Neural crest cell (in vitro differentiated cells): ENCODE data around the gene GUCD1. TPM values are rescaled to one million over a fixed set of nuclear protein-coding genes. Genes with fewer than 3 reads are reported as not detected.

Source experiments
- DNase-seq: peaks from one replicate; pipeline ENCODE4 v3.0.0; 2021; ENCODE audit warnings: low read depth, mixed read lengths, low spot score
- H3K27ac Mint-ChIP-seq: one replicate; pipeline ENCODE4 v1.8.0; 2021; ENCODE audit warnings: mild to moderate bottlenecking, mixed read lengths; ENCODE audit not compliant: unreplicated experiment
- H3K27me3 Mint-ChIP-seq: 2 replicates; pipeline ENCODE4 v1.8.0; 2021; ENCODE audit warnings: low read depth, mild to moderate bottlenecking, mixed read lengths
- H3K36me3 Mint-ChIP-seq: 2 replicates; pipeline ENCODE4 v1.8.0; 2021; ENCODE audit warnings: low read depth, mild to moderate bottlenecking, mixed read lengths
- H3K4me1 Mint-ChIP-seq: 2 replicates; pipeline ENCODE4 v1.8.0; 2021; ENCODE audit warnings: mixed read lengths
- H3K4me3 Mint-ChIP-seq: one replicate; pipeline ENCODE4 v1.8.0; 2021; ENCODE audit warnings: mild to moderate bottlenecking, mixed read lengths
- H3K9me3 Mint-ChIP-seq: 2 replicates; pipeline ENCODE4 v1.8.0; 2021; ENCODE audit warnings: mixed read lengths
- total RNA-seq: library from RNA; stranded (reverse); gene quantifications from 2 replicates; pipeline ENCODE4 v1.2.1, GENCODE V29; 2021
- TF ChIP-seq, protein P1 (sequence below): fragments of 200-600 bp; sonication (generic); conservative IDR thresholded peaks from 2 replicates; pipeline ENCODE4 v1.5.0; 2021; ENCODE audit warnings: antibody characterized with exemption, mild to moderate bottlenecking

The GUCD1 gene
- total RNA-seq, 1 donor from 2014 or later, result 94.9 TPM

GRCh38 chr22:24529898-24530297 lies 25.0 kb downstream of the GUCD1 start:
- Mint-ChIP-seq H3K4me3 (no peak overlapping the region), H3K27ac (no peak overlapping the region), H3K27me3 (peaks cover 3% of the 10 kb centered on the region), H3K4me1 (peaks cover 6% of the 10 kb centered on the region), H3K36me3 (no peaks in the 10 kb centered on the region), H3K9me3 (no peaks in the 10 kb centered on the region)
- no peak for DNase-seq
- TF ChIP-seq, protein P1, sequence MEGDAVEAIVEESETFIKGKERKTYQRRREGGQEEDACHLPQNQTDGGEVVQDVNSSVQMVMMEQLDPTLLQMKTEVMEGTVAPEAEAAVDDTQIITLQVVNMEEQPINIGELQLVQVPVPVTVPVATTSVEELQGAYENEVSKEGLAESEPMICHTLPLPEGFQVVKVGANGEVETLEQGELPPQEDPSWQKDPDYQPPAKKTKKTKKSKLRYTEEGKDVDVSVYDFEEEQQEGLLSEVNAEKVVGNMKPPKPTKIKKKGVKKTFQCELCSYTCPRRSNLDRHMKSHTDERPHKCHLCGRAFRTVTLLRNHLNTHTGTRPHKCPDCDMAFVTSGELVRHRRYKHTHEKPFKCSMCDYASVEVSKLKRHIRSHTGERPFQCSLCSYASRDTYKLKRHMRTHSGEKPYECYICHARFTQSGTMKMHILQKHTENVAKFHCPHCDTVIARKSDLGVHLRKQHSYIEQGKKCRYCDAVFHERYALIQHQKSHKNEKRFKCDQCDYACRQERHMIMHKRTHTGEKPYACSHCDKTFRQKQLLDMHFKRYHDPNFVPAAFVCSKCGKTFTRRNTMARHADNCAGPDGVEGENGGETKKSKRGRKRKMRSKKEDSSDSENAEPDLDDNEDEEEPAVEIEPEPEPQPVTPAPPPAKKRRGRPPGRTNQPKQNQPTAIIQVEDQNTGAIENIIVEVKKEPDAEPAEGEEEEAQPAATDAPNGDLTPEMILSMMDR, result no peak

- no peak overlapping the region for H3K27ac Mint-ChIP-seq
- TF ChIP-seq, protein P1, result no peak
- no peak for DNase-seq
- H3K4me3 Mint-ChIP-seq, result no peak overlapping the region
- no peaks in the 10 kb centered on the region for H3K27me3 Mint-ChIP-seq
- peaks cover 6% of the 10 kb centered on the region for H3K4me1 Mint-ChIP-seq
- H3K9me3 Mint-ChIP-seq, result no peaks in the 10 kb centered on the region
- no peaks in the 10 kb centered on the region for H3K36me3 Mint-ChIP-seq
Observed at GRCh38 chr22:24526191-24526590, 28.7 kb downstream of the GUCD1 start.

GRCh38 chr22:24525416-24526037 lies 29.4 kb downstream of the GUCD1 start:
- TF ChIP-seq, protein P1, result peak; percentile 87
- peak; percentile 79 for DNase-seq
- H3K27ac Mint-ChIP-seq, result no peak overlapping the region
- no peak overlapping the region for H3K4me3 Mint-ChIP-seq
- no peaks in the 10 kb centered on the region for H3K36me3 Mint-ChIP-seq
- H3K27me3 Mint-ChIP-seq, result no peaks in the 10 kb centered on the region
- H3K4me1 Mint-ChIP-seq, result peaks cover 6% of the 10 kb centered on the region
- H3K9me3 Mint-ChIP-seq, result no peaks in the 10 kb centered on the region

DNA sequence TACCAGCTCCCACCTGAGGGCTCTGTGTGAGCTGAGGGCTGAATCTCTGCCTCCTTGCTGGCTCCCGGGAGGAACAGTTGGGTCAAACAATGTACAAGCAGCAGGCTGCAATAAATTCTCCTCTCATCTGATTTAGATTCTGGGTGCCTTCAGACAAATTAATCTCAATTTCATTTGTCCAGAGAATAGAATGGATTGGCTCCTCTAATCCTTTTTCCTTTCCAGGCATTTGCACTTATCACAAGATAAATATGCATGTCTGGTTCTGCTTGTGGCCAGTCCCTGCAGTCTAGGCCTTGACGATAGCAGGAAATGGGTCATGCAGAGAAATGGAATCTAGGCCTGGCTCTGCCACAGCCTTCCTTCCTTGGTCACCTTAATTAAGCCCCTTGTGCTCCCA lies 31.1 kb downstream of the GUCD1 start:
- Mint-ChIP-seq H3K4me3 (no peak overlapping the region), H3K27me3 (no peaks in the 10 kb centered on the region), H3K36me3 (no peaks in the 10 kb centered on the region), H3K27ac (peak overlapping the region; percentile 19), H3K9me3 (no peaks in the 10 kb centered on the region), H3K4me1 (peaks cover 6% of the 10 kb centered on the region)
- TF ChIP-seq, protein P1, result no peak
- DNase-seq, result no peak

DNA sequence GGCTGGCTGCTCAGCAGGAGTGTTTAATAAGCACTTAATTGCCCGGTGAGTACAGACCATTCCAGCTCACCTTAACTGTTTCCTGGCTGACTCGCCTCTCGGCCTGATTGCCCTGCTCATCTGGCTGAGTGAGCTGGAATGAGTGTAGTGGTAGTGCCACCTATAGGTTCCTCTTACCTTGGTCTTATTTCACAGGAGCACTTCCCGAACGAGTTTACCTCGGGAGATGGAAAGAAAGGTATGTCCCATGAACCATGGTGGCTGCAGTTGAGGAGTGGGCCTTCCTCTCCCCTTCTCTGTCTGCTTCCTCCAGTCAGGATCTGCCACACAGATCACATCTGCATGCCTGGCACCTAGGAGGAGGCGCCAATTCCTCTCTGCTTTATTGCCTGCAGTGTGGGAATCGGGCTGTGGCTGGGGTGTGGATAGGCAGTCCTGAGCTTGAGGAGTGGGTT lies 33.1 kb downstream of the GUCD1 start:
- H3K4me3 Mint-ChIP-seq, result no peak overlapping the region
- no peak overlapping the region for H3K27ac Mint-ChIP-seq
- H3K4me1 Mint-ChIP-seq, result peaks cover 6% of the 10 kb centered on the region
- no peaks in the 10 kb centered on the region for H3K36me3 Mint-ChIP-seq
- H3K27me3 Mint-ChIP-seq, result peaks cover 4% of the 10 kb centered on the region
- no peak for DNase-seq
- no peaks in the 10 kb centered on the region for H3K9me3 Mint-ChIP-seq
- TF ChIP-seq, protein P1, result peak; percentile 68
